K562 (cell line): ENCODE results near the gene FBXO28. TPM values are rescaled to one million over a fixed set of nuclear protein-coding genes. Genes with fewer than 3 reads are reported as not detected.

ENCODE experiments used
- ARID2 ChIP-seq: fragments of 450-650 bp; IDR thresholded peaks from 2 replicates; pipeline ENCODE4 v1.6.1; 2017; ENCODE audit warnings: antibody characterized with exemption, mild to moderate bottlenecking
- ATF2 ChIP-seq: sonication (generic); formaldehyde crosslinking; IDR thresholded peaks from 2 replicates; pipeline ENCODE4 v1.8.1; 2022; ENCODE audit warnings: missing genetic modification reagents
- ETV5 ChIP-seq: sonication (generic); formaldehyde crosslinking; IDR thresholded peaks from 2 replicates; pipeline ENCODE4 v1.4.0; 2020; ENCODE audit warnings: low read depth, mild to moderate bottlenecking, missing genetic modification reagents
- KDM4B ChIP-seq, 2 experiments: fragments of 450-650 bp in 1 of 2; sonication (generic) in 1 of 2; IDR thresholded peaks; 2 replicates each; pipeline ENCODE4 v1.6.1; 2016 to 2017; ENCODE audit warnings: borderline replicate concordance in 2 of 2, antibody characterized with exemption in 1 of 2, low read depth in 1 of 2, mild to moderate bottlenecking in 1 of 2
- MAFK ChIP-seq: IDR thresholded peaks from 2 replicates; pipeline ENCODE4 v1.6.1; 2011; ENCODE audit warnings: low read length, improper control_type of control experiment
- RBM17 ChIP-seq: fragments of 200-400 bp; formaldehyde crosslinking; IDR thresholded peaks from 2 replicates; pipeline ENCODE4 v1.6.1; 2017; ENCODE audit warnings: low read depth, mild to moderate bottlenecking, low read length, borderline replicate concordance
- ZNF23 ChIP-seq: fragments of 250-450 bp; sonication (Bioruptor Pico); IDR thresholded peaks from 2 replicates; pipeline ENCODE4 v1.4.0; 2020; ENCODE audit warnings: mild to moderate bottlenecking
- ZNF354B ChIP-seq: fragments of 250-450 bp; sonication (Bioruptor Pico); IDR thresholded peaks from 2 replicates; pipeline ENCODE4 v1.4.0; 2020
- ZNF57 ChIP-seq: fragments of 450-650 bp; formaldehyde crosslinking; IDR thresholded peaks from 2 replicates; pipeline ENCODE4 v1.4.0; 2020; ENCODE audit warnings: mild to moderate bottlenecking, moderate library complexity
- polyA plus RNA-seq, 8 experiments: library from polyadenylated mRNA; depleted of rRNA in 4 of 8; stranded (reverse) in 5 of 8; unstranded in 3 of 8; fragments of >200 nt; fragmentation: Nextera tagmentation in 2 of 8; fragmentation: Illumina TruSeq in 1 of 8; extraction: Ambion mirVana in 2 of 8; extraction: Trizol in 1 of 8; gene quantifications; 2 replicates each; pipeline versions ENCODE4 v1.2.1 to v1.2.3, GENCODE V29; 2011 to 2014; ENCODE audit warnings: inconsistent platforms in 1 of 8, missing spikeins in 1 of 8
- total RNA-seq, 7 experiments: library from RNA; depleted of rRNA in 6 of 7; stranded (reverse); fragments of >200 nt in 6 of 7; fragmentation: Illumina TruSeq in 2 of 7; extraction: Trizol in 2 of 7; gene quantifications; 2 replicates each; pipeline versions ENCODE4 v1.2.1 to v1.2.3, GENCODE V29; 2011 to 2021; ENCODE audit warnings: low replicate concordance in 1 of 7
- TF ChIP-seq, protein P1 (sequence below), 2 experiments: IDR thresholded peaks; 2 replicates each; pipeline ENCODE4 v1.6.1; 2012; ENCODE audit warnings: improper control_type of control experiment in 2 of 2, low read depth in 2 of 2, low read length in 2 of 2, borderline replicate concordance in 1 of 2

The FBXO28 gene
- total and polyA plus RNA-seq, 9 of the 15 experiments (the other 6 are each of a cell fraction or from before 2014, with no cell fraction given), result 4.1 to 34.8 (median 25.3) TPM

GRCh38 chr1:224183591-224184312 is 69.8 kb downstream of the FBXO28 start (continued):
- TF ChIP-seq ATF2, result no peak
- no peak for TF ChIP-seq ARID2
- TF ChIP-seq RBM17, result no peak
- TF ChIP-seq KDM4B (IDR thresholded peaks at IDR 0.05; ENCODE audit: borderline replicate concordance in 2 of 2, low read depth in 1 of 2), result no peak
- peak; percentile 40; the same call in 1 of the 2 replicates for TF ChIP-seq ETV5
- TF ChIP-seq, protein P1, sequence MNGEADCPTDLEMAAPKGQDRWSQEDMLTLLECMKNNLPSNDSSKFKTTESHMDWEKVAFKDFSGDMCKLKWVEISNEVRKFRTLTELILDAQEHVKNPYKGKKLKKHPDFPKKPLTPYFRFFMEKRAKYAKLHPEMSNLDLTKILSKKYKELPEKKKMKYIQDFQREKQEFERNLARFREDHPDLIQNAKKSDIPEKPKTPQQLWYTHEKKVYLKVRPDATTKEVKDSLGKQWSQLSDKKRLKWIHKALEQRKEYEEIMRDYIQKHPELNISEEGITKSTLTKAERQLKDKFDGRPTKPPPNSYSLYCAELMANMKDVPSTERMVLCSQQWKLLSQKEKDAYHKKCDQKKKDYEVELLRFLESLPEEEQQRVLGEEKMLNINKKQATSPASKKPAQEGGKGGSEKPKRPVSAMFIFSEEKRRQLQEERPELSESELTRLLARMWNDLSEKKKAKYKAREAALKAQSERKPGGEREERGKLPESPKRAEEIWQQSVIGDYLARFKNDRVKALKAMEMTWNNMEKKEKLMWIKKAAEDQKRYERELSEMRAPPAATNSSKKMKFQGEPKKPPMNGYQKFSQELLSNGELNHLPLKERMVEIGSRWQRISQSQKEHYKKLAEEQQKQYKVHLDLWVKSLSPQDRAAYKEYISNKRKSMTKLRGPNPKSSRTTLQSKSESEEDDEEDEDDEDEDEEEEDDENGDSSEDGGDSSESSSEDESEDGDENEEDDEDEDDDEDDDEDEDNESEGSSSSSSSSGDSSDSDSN (IDR thresholded peaks at IDR 0.05; ENCODE audit: borderline replicate concordance in 1 of 2, low read depth in 2 of 2, low read length in 2 of 2), result peak; percentile 46 to 70; a peak in 1 of 4 replicates
- TF ChIP-seq MAFK, result no peak
- TF ChIP-seq ZNF354B (CRISPR knock-in tag), result no peak
- TF ChIP-seq ZNF57 (CRISPR knock-in tag), result no peak
- no peak for TF ChIP-seq ZNF23 (CRISPR knock-in tag)
- TF ChIP-seq, all 486 proteins: peak for 60
